Fibroblast of skin of right biceps (primary cell): Measurements from ENCODE around the gene SFRP5.
A peak's percentile ranks its signal among the peaks of the same experiment; 100 is the strongest.

Experiments
- DNase-seq: peaks from one replicate; pipeline ENCODE4 v3.0.0-alpha.2; 2013

Gene SFRP5, protein sequence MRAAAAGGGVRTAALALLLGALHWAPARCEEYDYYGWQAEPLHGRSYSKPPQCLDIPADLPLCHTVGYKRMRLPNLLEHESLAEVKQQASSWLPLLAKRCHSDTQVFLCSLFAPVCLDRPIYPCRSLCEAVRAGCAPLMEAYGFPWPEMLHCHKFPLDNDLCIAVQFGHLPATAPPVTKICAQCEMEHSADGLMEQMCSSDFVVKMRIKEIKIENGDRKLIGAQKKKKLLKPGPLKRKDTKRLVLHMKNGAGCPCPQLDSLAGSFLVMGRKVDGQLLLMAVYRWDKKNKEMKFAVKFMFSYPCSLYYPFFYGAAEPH

DNA sequence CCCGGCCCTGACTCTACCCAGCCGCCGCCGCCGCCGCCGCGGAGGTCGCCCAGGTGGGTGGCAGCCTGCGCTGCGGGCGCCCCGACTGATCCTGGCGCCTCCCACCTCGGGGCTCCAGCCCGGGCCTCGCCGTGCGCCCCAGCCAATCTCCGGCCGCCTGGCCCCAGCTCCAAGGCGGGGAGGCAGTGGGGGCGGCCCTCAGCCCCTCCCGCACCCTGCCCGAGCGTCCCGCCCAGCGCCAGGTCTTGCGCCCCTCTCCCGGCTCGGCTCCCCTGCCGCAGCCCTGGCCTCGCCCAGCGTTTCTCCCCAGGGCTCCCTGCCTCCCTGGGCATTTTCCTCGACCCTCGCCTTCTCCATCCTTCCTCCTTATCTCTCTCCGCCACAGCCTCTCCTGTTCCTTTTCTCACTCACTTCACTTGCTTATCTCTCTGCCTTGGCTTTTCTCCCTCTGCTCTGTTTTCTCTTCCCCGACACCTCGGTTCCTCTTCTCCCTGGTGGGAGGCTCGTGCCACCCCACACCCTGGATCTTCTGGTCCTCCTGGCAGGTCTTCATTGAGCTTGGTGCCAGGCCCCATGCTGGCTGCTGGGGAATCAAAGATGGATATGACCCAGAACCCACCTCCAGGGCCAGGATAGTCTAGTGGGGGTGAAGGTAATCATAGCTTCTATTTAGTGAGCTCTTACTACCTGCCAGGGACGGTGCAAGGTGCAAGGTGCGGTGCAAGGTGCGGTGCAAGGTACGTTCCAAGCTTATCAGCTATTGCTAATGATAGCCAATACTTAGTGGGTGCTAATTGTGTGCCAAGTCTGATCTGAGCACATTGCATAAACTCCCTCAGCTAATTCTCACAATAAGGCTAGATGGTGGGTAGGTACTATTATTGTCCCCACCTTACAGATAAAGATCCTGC is at the start of gene SFRP5:
Gene SFRP5, minus strand, starts transcription at position 87 of the 911 bp plus-strand sequence. CDS start 166 bp downstream, outside the sequence.
- DNase-seq, result no peak

DNA sequence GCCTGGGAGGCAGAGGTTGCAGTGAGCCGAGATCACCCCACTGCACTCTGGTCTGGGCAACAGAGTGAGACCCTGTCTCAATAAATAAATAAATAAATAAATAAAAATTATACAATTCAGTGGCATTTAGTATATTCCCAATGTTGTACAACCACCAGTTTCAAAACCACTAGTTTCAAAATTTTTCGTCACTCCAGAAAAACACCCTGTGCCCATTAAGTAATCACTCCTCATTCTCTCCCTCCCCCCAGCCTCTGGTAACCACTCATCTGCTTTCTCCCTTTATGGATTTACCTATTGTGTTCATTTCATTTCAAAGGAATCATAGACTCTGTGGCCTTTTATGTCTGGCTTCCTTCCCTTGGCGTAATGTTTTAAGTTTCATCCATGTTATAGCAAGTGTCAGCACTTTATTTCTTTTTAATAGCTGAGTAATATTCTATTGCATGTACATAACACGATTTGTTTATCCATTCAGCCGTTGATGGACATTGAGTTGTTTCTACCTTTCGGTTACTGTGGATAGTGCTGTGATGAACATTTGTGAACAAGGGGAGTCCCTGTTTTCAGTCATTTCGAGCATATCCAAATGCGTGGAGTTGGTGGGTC is 48.4 kb upstream of the SFRP5 start:
- DNase-seq, result no peak

DNA sequence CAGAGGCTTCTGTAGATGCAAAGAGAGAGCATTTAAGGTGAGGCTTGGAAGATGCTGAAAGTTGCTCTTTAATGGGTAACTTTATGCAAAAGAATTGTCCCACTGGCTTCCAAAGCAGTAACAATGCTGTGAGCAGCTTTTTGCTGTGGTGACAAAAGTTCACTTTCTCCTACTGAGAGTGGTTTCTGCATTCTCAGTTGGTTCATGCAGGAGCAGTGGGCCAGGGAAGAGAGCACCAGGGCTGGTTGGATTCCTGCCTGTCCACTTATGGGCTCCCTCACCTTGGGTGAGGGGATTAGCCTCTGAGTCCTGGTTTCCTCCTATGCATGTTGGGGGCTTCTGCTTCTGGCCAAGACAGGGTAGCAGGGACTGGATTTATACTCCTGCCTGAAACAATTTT is 46.8 kb upstream of the SFRP5 start:
- DNase-seq, result no peak

DNA sequence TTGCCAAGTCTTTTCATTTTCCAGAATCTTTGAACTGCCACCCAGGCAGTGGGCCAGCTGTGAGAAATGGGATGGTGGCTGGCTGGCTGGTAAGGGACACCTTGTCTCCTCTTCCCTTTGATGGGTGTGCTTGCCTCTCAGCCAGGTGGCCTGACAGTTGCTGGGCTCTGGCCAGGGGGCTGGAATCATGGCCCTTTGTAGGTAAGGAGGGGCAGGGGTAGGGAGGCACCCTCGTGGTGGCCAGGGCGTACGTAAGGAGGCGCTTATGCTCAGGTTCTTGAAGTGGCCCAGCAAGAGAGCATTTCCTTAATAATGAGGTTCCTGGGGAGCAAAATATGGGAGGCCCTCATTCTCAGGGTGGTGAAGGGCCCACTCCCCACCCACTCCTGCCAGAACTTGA is 44.8 kb upstream of the SFRP5 start:
- DNase-seq, result no peak

DNA sequence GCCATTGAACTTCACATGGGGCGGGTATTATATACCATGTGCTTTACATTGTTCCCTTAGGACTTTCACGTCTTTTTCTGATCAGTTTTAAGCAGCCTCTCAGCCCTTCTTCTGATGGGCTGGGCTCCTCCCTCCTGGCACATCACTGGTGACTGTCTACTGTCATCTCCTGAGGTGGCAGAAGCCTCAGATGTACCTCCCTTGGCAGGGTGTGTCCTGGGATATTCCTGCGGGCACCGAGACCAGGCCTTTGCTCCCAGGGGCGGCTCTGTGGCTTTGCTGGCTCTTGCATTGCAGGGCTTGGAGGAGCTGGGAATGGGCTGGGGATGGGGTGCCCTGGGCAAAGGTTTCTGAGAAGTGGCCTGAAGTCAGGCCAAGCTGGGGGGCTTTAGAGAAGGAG is 43.2 kb upstream of the SFRP5 start:
- DNase-seq, result no peak

DNA sequence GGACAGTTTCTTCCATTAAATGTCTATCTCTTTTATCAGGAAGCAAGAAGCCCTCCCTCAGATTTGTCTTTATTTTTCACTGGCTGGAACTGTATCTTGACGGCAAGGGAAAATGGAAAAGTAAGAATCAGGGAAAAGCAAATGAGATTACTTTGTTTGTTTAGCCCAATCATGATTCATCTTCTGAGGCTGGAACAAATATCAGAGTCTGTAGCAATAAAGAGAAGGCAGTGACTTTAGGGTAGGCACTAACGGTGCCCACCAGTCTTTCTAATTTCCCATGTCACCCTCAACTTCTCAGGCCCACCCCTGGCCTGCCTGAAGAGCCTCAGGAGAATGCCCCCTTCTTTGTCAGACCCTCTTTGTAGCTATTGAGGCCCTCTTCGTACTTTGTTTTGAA is 41.5 kb upstream of the SFRP5 start:
- no peak for DNase-seq

DNA sequence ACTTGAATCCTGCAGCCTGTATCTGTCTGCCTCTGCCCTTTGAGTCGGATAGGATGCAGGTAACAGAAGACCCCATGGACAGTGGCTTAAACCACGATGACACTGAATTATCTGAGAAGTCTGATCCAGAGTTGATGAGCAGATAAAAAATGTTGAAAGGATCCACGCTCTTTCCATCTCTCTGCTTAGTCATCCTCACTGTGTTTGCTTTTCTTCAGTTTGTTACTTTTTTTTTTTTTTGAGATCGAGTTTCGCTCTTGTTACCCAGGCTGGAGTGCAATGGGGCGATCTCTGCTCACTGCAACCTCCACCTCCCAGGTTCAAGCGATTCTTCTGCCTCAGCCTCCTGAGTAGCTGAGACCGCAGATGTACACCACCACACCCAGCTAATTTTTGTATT is 40.9 kb upstream of the SFRP5 start:
- DNase-seq, result no peak

DNA sequence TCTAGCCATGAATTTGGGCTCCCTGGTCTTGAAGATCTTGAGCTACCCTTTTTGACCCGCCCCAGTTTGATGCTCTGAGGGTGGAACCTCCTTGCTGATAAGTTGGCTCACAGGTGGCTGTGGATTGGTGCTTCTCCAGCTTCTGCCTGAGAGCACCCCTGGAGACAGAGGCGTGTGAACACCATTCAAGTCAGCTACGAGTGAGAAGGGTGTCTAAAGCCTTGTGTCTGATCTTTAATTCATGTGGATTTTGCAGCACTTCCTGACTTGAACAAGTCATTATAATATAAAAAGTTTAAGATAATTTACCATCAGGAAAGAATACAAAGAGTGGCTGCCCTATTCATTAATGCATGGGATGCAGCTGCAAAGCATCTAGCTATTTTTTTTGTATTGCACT is 40.2 kb upstream of the SFRP5 start:
- no peak for DNase-seq

DNA sequence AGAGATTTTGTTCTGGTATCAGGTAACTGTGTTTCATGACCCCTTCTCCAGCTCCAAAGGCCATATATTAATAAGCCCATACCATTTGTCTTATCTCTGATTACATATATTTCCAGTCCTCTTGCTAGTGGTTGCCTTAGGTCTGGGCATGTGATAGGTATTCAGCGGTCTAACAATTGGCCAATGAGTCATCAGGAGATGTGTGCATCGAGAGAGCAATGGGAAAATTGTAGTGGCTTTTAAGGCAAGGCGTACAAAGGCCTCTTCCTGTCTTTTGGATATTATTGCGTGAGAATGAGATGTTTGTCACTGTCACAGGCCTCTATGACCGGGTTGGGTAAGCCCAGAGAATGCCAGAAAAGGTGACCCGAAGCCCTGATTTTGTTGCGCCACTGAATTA is 38.6 kb upstream of the SFRP5 start:
- peak; percentile 9 for DNase-seq

DNA sequence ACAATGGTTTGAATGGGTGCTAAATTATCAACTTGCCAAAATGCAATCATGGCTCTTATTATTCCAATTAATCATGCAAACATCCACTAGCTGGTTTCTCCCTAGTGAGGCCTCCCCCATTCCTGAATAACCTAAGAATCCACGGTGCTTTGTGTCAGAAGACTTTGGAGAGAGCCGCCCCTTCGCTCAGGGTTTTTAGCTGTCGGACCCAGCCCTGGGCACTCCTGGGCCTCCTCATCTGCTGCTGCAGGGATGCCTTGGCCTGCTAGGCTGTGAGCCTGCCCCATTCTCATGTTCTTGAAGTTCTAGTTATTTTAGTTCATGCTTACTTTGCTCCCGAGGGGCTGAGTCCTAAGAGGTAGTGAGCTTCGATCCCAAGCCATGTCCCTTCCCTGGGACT is 34.1 kb upstream of the SFRP5 start:
- DNase-seq, result no peak

DNA sequence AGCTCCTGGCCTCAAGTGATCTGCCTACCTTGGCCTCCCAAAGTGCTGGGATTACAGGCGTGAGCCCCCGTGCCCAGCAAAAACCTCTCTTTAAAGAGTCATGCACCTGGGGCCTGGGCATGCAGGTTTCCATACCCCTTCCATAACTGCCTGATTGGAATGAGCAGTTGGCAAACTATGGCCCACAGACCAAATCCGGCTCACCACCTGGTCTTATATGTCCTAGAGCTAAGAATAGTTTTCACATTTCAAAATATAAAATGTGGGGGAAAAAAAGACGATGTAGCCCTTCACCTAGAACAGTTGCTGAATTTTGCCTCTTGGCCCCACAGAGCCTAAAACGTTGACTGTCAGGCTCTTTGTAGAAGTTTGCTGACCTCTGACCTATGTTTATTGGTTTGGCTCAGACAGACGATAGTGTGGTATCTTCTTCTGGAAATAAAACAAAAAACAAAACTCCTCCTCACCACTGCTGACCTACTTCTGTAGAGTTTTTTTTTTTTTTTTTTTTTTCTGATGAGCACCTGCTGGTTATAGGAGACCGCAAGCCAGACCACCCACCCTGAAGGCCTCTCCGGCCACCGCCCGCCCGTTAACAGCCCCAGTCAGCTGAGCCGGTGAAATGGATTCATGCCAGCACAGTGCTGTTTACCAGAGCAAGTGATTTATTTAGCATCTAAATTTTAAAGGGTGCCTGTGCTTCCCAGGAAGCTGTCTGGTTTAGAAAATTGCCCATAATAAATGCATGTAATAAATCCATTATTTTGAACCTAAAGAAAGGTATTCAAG is 33.5 kb upstream of the SFRP5 start:
- DNase-seq, result no peak

DNA sequence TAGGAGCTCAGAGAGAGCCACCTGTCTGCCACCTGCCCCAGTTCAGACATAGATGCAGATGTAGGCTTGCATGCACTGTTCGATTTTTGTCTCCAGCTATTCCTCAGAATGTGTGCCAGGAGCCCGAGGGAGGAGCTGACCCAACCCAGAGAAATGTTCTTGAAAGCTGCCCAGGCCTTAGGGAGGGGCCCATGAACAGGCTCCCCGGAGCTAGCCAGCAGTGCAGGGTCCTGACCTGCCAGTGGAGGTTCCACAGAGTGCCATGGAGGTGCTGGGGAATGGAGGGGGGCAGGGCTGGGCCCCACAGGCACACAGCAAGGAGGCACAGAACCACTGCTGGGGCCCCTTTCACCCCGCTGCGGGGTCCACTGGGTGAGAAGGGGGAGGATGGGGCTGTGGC is 29.6 kb upstream of the SFRP5 start:
- DNase-seq, result no peak

DNA sequence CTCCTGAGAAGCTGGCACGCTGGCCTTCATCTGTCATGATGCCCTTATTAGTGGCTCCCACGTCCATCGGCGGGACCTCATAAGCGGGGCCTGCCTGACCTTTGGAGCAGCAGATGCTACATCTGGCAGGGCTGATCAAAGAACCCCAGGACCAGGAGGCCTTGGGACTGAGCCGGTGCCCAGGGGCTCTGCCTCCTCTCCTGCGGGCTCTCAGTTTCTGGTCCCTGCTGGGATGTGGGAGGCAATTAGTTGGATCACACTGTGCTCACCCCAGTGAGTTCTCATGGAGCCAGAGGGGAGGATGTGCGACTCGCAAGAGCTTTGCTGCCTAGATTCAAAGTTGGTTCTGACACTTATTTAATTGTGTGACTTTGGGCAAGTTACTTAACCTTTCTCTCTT is 28.7 kb upstream of the SFRP5 start:
- no peak for DNase-seq

DNA sequence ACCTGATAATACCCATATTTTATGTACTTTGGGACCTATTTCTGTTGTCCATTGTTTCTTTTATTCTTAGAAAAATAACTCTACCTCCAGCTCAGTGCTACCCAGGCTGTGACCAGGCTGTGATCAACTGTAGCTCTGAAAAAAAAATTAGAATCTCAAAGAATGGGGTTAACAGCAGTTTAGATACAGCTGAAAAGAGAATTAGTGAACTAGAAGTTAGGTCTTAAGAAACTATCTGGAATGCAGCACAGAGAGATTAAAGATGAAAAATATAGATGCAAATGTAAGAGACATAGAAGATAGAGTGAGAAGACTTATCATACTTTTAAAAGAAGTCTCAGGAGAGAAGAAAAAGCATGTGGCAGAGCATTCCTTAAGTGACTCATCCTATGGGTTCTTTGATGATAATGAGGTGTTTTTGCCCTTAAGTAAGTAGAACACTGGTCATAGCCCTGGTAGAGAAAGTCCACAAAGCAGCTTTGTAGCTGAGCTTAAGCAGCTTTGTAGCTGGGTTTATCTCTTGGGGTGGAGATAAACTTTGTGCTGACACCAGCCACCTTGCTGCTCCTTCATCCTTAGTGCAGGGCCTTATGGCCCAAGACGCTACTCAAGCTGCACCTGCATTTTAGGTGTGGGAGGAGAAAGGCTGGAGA is 27.3 kb upstream of the SFRP5 start:
- no peak for DNase-seq

DNA sequence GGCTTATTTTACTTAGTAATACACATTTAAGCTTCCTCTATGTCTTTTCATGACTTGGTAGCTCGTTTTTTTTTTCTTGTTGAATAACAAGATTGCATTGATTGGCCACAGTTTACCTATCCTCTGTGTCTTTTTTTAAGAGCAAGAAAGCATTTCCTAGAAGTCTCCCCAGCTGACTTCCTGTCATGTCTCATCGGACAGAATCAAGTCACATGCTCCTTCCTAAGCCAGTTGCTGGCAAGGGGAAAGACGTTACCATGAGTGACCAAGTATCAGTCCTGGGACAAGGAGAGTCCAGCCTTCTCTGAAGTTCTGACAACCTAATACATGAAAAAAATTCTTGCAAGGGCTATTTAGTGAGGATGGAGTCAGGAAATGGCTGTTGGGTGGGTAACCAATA is 24.9 kb upstream of the SFRP5 start:
- no peak for DNase-seq

DNA sequence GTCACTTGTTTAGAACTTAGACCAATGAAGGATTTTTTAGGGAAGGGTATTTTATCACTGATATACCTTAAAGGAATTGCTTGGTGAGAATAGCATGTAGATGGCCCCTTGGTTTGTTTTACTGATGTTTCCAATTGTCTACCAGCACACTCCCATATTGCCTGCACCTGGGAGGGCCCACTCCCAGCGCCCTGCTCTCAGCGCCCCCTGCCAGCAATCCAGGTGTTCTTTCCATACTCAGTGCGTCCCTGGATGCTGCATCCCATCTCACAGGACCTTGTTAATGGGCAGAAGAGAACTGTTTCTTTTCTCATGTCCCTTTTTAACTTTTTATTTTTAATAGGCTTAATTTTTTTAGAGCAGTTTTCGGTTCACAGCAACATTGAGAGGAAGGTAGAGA is 24.1 kb upstream of the SFRP5 start:
- no peak for DNase-seq

DNA sequence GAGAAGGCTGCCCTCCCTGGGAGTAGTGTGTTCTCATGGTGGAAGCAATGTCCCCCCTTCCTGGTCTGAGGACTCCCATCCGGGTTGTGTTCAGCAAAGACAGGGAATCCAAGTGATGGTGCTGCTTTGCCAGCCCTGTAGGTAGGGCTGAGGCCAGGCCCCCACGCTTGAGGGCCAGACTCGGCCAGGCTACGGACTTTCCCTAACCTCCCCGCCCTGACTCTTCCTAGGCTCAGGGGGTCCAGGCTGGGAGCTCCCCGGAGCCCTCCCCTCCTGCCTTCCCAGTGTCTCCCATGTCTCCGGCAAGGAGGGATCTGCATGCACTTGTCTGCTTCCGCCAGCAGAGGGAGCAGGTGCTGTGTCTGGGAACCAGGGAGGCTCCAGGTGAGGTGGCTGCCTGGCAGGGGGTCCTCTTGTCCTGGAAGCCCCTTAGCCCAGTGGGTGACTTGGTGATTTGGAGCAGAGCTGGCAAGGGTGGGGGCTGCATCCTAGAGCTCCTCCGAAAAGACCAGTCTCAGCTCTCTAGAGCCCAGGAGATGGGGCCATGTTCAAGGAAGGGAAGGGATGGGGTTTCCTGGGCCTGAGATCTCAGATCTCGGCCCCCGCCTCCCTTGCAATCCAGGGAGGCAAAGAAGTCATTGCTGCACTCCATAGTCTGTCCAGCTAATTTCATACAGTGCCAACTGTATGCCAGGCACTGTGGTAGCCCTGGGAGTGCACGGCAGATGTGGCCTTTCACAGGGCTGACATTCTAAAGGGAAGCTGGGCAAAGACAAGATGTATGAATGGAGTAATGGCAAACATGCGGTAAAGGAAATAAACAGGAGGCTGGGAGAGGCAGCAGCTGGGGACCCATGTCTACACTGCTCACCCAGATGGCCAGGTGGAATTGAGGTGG is 20.3 kb upstream of the SFRP5 start:
- DNase-seq, result peak; percentile 41

DNA sequence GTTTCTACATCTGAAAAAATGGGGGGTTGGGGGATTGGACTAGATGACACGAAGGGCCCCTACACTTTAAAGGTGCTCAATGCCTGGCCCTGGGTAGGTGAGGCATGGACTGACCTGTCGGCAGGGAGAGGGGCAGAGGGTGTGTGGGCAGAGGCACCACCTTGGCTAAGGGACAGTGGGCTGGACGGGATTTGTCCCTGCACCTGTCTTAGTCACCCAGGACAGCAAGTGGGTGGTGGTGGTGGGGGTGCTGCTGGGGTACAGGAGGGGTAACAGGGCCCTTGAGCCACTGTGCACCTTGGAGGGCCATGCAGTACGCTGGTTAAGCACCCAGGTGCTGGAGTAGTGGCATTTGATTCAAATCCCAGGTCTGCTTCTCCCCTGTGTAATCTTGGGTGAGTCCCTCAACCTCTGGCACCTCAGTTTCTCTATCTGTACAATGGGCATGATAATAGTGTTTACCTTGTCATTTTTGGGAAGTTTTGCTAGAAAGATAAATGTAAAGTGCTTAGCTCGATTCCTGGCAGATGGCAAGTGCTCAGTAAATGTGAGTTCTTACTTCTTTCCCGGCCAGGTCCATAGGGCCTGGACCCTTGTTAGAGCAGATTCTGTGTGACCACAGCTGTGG is 18.1 kb upstream of the SFRP5 start:
- no peak for DNase-seq

DNA sequence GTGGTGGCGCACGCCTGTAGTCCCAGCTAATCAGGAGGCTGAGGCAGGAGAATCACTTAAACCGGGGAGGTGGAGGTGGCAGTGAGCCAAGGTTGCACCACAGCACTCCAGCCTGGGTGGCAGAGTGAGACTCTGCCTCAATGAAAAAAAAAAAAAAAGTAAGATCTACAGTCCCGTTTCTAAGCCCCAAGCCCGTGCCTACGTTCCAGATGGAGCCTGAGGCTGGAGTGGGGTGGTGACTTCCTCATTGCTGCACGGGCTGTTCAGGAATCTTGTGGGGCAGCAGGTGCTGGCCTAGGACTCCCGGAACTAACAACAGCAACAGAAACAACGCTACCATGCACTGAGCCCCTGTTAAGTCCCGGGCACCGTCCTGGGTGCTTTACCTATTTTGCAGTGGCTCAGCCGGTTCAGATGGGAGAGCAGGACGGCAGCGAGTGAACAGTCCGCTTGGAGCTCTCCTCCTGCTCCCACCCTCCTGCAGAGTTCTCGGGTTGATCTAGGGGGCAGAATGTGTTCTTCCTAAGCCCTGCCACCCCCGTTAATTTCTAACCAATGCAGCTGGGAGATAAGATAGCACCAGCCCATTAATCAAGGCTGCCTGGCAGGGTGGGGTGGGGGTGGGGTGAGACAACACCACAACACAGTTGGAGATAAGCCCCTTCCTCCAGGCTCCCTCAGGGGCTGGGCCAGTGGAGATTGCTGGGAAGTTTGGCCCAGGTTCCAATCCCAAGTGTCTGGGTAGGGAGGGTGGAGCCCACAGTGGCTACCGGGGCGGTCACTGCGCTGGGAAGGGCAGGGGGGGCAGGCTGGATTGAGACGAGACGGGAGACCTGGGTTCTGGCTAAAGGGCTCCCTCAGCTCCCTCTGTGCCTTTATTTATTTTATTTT is 17.0 kb upstream of the SFRP5 start:
- no peak for DNase-seq

DNA sequence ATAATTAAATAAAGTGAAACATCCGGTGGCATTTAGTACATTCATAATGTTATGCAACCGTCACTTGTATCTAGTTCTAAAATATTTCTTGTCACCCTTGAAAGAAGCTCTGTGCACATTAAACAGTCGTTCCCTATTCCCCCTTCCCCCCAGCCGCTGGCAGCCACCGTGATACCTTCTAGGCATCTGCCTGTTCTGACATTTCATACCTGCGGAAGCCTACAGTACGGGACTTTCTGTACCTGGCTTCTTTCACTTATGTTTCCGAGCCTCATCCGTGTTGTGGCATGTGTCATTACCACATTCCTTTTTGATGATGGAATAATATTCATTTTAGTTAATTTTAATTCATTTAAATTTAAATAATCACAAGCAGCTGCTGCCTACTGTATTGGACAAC is 13.9 kb upstream of the SFRP5 start:
- DNase-seq, result no peak
